GM18861 (cell line): ENCODE data around the gene TACR2.

ENCODE experiments used
- ATAC-seq: cut with Tn5 transposase; IDR thresholded peaks from one replicate; pipeline ENCODE4 v1.9.1; 2021; ENCODE audit not compliant: unreplicated experiment

Gene TACR2

DNA sequence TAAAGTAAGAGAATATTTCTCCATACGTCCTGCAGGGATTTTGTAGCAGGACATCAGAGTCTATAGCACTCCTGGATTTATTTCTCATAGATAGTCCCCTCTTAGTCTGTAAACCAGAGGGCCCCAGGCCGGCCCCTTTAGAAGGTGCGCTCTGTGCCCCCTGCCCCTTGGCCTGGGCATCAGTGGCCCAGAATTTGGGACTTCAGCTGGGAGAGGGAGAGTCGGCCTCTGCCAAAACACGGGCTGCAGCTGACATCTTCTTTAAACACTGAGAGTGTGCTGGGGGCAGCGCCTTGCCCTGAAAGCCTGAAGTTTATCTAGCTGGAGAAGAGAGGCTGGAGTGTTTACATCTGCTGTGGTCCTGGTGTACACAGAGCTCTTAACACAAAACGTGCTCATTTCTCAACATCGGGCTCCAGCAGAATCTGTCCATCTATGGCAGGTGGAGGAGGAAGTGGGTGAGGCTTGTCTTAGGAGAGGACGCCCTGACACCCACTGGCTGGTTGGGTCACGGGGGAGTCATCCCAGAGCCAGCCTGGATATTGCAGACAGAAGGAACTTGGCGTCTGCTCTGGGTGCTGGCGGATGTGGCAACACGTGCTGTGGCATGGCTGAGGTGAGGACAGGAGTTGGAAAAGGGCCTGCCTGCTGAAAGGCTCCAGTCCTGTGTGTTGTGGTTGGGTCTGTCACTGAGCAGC, 5.0 kb upstream of the TACR2 start:
- no peak for ATAC-seq

DNA sequence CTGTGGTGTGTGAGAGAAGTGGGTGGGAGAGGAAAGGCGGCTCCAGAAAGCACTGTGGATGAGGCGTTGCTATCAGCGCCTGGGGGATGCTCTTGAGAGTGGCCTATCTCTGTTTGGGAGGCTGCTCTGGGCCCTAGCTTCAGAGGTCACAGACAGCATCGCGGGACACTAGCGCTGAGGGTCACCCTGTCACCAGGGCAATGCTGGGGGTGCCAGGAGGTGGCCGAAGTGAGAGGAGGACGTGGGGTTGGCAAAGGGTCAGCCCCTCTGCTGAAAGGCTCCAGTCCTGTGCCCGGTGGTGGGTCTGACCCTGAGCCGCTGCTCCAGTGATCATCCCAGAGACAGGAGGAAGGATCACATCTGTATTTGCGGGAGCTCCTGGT, 3.0 kb upstream of the TACR2 start:
- no peak for ATAC-seq

DNA sequence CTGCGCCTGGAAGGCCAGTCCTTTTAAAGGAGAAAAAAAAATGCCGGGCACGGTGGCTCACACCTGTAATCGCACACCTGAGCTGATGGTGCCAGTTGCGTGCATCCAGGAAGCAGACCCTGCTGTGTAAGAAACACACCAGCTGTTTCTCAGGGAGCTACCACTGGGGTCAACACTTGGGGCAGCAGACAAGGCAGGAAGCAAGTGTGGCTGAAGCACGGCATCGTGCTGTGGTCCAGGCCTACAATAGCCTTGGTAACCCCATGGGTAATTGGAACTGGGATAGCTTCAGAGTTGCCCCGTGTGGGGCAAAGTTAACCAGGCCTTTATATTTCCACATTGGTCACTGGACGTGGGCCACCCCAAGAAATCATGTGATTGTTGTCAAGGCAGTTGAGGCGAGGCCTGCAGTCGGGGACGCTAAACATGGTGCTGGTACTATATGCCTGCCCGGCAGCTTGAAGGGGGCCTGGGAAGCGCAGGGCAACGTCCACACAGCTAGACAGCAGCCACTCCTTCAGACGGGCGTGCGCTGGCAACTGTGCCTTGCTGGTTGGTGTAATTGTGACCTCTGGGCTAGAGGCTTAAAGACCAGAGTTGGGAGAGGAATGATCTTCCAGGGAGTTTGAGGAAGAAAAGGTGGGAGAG, 2.5 kb upstream of the TACR2 start:
- no peak for ATAC-seq

DNA sequence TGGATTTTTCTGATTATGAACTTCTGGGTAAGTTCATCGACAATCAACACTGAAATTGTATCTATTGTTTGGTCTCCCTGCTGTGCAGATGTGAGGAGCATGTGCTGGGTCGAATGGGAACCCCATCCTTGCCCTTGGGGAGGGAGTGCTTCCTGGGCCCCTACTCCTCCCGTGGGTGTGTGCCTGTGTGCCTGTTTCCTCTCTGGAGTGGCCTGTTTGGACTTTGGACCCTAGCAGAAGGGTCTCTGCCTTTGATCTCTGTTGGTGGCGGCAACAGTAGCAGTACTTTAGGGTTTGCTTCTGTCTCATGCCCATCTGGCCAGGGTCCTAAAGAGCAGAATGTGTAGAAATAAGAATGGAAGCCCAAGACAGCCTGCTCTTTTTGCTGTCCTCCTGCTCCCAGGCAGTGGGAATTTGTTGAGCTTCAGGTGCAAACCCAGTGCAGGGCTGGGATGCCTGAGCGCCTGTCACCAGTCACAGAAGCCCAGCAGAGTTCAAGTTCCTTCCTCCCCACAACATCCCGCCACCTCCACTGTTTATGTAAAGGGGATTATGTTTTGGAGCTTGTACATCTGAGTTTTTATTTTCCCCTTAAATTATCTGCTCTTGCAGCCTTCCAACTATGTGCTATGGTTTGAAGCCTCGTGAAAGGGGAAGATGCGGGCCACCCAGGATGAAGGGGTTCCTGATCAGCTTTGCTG, 1.5 kb upstream of the TACR2 start:
- ATAC-seq = no peak

DNA sequence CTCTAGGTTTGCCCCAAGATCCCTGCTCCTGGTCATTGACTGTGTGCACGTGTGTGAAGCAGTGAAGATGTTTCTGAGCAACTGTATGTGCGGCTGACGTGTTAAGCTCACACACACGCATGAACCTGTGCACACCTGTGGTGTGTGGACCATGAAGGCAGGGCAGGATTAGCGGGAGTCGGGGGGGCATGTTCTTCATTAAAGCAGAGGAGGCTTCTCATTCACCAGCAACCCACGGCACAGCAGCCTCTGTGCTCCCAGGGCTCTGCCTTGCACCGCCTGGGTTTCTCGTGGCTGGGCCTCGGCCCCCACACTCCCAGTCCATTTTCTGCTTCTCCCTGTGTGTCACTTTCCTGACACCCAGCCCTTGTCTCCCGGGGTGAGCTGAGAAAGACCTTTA, 824 bp upstream of the TACR2 start:
- ATAC-seq = no peak

DNA sequence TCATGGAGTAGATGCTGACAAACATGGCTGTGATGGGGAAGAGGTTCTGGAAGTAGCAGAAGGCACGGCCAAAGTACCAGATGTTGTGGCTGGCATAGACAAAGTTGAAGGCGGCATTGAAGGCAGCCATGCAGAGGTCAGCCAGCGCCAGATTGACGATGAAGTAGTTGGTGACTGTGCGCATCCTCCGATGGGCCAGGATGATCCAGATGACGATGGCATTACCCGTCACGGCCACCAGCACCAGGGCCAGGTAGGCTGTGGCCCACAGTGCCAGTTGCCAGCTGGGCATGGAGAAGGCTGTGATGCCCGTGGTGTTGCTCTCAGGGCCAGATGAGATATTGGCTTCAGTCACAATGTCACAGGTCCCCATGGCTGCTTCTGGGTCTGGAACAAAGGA, 767 bp downstream of the TACR2 start:
- ATAC-seq = no peak

DNA sequence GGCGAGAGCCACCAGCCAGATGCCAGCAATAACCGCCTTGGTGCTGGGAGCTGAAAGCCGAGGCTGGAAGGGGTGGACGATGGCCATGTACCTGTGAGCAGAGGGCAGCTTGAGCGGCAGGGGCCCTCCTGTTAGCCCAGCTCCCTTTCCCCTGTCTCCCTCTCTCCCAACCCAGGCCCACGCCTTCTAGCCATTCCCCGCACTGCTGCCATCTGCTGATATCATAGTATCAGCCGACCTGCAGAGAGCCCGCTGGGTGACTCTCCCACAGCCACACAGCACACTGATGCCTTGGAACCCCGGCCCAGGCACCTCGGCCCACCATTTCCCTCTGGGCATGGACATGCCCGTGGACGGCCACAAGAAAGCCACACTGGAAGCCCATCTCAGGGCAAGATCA, 1.7 kb downstream of the TACR2 start:
- ATAC-seq = no peak

DNA sequence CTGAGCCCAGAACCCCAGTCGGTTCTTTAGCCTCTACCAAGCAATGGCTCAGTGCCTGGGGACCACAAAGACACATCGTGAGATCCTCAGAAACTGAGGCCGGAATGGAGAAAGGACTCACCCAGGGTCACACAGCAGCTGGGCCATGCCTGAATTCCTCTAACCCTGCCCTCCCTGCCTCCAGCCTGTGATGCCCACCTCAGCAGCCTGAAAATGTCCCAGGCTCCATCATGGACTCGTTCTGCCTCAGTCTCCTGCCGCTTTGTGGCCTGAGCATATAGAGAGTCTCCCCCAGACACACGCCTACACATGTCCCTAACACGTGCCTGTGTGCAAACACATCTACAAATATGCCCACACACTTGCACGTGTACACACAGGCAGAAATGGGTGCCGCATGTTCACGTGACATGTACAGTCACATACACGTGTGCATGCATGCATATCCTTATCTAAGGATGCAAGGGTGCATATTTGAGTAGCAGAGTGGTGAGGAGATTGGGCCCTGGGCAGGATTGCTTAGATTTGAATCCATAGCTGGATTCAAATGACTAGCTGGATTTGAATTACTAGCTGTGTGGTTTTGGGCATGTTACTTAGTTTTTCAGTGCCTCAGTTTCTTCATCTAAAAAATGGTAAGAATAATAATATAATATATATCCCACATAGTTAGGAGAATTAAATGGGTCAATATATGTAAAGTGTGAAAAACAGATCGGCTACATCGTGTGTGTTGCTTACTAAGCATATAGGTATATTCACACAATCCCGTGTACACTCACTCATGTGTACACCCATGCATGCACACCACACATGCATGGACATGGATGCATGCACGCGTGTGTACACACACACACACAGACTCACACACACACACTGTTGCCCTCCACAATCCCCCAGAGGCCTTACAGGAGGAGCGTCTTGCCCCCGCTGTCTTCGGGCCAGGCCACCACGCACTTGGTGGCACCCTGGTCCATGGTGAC, 2.4 kb downstream of the TACR2 start:
- no peak for ATAC-seq

DNA sequence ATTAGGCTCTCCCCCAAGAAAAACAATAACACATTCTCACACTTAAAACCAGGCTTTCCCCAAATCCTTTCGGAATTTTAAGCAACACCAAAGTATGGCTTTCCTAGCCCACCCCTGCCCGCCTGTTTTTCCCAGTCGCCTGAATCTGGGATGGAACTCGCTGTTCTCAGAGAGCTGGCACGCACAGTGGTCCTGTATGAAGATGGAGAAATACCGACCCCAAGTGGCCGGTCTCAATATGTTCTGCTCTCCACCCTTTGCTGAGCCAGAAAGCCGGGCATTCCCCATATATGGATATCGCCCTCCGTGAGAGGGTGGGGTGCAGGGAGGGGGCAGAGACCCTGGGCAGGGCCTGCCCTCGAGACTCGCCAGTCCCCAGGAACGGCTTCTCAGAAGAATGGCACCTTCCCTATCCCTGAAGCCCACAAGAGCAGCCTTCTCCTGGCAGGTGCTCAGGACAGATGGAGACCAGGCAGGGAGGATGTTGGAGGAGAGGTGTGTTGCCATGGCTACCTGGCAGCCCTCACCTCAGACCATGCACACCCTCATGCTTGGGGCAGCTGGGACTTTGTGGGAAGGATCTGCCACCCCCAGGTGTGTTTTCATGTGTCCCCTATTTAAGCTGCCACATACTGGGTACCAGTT, 3.4 kb downstream of the TACR2 start:
- no peak for ATAC-seq

DNA sequence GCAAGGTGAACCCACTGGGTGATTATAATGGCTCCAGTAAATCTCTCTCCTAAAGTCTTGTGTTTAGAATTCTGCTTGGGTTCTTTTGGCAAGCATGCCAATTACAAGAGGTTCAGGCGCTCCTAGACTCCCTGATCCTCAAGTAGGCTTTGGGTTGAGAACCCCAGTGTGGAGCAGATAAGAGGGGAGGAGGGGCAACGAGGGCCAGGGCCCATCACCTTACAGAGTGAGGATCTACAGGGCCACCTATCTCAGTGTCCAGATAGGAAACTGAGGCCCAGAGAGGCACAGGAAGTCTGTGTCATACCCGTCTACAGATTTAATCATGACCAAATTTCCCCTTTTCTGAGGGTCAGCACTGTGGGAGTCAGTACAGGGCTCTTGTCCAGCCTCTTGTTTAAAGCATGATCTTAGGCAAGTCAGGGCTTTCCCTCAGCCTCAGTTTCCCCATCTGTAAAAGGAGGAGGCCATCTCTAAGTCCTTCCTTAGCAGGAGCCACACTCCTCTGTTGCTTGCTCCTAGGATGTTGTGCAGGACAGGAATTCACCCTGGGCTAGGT, 4.4 kb downstream of the TACR2 start:
- ATAC-seq = no peak

DNA sequence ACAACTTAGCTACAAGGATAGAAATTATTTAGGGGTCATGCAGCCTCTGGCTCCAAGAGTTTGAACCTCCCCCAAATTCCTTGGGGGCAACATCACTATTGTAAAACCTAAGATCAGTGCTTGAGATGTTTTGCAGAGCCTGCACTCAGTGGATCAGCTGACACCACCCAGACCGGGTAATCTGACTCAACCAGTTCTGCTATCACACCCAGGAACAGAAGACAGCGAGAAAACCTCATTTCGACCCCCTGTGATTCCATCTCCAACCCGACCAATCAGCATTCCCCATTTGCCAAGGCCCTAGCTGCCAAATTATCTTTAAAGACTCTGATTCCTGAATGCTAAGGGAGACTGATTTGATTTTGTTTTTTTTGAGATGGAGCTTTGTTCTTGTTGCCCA, 5.2 kb downstream of the TACR2 start:
- no peak for ATAC-seq

DNA sequence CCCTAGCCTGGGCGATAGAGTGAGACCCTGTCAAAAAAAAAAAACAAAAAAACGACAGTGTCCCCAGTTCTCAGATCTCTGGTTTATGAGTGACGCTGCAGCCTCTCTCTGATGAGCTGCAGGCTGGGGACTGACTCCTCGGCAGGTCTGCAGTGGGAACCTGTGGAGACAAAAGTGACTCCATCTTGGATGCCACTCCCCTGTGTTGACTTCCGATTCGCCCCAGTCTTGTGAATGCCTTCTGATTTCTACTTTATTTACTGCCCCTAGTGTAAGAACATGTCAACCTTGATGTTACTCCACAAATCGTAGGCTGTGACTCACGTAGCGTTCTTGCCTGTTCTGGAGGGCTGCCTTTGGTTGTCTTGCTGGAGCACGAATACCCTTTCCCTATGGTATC, 6.2 kb downstream of the TACR2 start:
- ATAC-seq = no peak

DNA sequence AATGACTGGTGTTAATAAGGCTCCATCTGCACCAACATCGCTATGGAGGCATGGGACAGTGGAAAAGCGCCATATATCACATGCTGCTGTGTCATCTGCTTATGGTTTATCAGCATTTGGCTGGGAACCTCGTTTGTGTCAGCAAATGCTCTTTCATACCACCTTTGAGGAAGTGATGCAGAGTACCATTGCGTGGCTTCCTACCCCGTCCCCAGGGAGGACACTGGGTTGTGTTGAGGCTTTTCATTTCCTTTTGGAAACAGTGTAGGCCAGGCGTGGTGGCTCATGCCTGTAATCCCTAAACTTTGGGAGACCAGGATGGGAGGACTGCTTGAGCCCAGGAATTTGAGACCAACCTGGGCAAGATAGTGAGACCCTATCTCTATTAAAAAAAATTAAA, 6.8 kb downstream of the TACR2 start:
- peak; percentile 36 for ATAC-seq

DNA sequence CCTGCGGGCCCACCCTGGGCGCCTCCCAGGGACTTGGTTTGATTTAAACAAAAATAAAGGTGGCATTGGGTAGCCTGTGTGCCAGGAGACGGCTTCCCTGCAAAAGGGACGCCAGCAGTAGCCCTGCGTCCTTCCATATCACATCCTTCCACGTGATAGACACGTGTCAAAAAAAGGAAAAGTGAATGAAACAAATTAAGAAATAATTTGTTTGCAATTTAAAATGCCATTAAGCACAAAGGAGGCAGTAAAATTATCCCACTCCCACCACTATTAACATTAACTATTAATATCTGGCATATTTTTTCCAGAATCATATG, 7.6 kb downstream of the TACR2 start:
- no peak for ATAC-seq

DNA sequence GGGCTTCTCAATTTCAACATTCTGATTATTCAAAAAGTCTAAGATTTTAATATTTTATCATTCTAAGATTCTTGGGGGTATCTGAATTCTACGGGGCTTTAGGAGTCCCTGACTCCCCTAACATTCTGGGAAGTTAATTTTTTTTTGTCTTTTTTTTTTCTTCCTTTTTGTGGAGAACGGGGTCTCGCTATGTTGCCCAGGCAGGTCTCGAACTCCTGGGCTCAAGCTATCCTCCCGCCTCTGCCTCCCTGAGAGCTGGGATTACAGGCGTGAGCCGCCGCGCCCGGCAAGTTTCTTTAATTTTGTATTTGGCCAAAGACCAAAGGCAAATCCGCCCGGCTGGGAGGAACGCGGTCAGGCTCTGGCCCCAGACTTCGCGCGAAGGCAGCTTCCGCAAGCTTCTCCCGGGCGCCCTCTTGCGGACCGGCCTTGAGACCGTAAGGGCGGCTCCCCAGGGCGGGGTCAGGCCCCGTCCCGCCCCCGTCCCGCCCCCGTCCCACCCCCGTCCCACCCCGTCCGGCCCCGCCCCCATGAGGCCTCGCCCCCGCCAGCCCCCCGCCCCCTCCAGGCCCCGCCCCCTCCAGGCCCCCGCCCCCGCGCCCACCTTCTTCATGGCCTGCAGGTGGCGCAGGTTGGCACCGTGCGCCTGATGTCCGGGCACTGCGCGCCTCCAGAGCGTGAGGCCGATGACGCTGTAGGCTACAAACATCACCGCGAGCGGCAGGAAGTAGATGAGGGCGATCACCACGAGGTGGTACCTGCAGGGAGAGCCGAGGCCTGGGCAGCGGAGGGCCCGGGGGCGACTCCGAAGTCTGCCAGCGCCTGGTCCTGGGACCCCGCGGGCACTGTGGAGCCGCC, 8.2 kb downstream of the TACR2 start:
- peak; percentile 87 for ATAC-seq

DNA sequence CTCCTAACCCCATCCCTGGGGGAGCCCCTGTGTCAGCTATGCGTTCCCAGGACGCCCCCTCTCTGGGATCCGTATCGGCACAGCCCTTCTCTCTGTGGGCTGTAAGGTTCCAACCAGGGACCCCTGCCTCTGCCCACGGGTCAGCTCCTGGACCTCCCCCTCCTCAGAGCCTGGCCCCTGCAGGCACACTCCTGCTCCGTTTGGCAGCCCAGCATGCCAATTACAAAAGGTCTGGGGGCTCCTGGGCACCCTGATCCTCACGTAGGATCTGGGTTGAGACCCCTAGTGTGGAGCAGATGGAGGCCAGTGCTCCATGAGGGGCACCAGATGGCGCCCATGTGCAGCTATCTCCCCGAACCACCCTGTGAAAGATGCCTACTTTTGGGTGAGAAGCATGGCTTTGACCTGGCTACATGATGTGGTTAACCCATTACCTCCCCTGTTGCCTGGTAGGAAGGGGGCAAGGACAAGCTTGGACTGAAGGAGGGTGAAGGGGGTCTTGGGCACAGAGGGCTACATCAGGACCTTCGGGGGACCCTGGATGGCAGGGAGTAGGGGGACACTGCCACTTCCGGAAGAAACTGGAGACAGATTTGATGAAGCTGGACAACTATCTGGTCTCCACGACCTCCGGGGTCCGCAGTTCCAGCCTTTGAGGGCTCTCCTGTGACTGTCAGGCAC, 9.0 kb downstream of the TACR2 start:
- no peak for ATAC-seq

DNA sequence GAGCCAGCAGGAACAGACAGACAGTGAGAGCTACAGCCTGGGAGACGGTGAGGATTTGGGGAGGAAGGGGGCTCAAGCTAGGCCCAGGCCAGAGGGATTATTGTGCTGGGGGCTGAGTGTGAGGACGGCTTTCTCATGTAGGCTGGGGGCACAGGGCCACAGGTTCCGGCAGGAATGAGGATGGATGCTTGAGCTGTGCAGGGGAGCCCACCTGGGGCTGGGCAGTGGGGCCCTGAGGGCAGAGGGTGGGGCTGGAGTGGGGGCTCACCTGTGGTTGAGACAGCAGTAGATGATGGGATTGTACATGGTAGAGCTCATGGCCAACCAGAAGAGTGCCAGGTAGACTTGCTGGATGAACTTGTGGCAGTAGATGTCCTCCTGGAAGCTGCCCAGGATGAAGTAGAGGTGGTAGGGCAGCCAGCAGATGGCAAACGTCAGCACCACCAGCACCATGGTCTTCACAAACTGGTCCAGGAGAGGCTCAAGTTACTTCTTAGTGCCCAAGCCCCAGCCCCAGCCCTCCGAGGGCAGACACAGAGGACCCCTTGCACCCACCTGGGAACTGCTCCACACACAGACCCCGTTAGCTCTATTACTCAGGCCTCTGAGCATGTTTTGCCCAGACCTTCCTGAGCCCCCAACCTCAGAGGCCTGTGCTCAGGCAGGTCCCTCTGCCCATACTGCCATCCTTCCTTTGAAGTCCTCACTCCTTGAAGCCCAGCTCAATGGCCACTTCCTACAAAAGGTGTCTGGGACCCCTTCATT, 9.7 kb downstream of the TACR2 start:
- no peak for ATAC-seq

DNA sequence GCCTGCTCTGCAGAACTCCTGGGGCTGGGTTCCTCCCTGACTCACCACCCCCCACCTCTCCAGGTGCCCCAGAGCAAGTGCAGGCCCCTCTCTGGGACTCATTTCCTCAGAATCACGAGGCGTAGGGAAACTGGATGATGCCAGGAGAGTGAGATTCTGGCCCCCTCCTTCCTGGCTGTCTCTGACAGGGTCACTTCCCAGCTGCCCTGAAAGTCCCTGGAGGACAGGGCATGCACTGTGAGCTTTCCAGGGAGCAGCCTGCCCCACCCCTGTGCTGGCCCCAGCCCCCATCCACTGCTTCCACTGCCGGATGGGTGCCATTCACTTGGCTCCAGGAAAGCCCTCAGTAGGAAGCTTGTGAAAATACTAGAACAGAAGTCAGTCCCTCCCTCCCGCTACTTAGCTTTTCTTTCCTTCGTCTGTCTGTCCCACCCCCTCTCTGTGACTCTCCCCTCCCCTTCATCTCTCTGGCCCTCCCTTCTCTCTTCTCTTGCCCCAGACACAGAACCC, 10.4 kb downstream of the TACR2 start:
- no peak for ATAC-seq
